HUES48 (cell line): ENCODE results near the gene TRMT1.

ENCODE experiments used
- H3K27ac ChIP-seq: one replicate; pipeline ENCODE4 v1.7.0; 2013; ENCODE audit warnings: low read depth, low read length, inconsistent platforms
- H3K27me3 ChIP-seq: 2 replicates; pipeline ENCODE4 v1.6.1; 2013; ENCODE audit warnings: mild to moderate bottlenecking, low read length; ENCODE audit not compliant: control insufficient read depth, insufficient read depth
- H3K36me3 ChIP-seq: 2 replicates; pipeline ENCODE4 v1.6.1; 2013; ENCODE audit warnings: low read length; ENCODE audit not compliant: control insufficient read depth, insufficient read depth
- H3K4me1 ChIP-seq: 2 replicates; pipeline ENCODE4 v1.6.1; 2013; ENCODE audit warnings: mild to moderate bottlenecking, low read length; ENCODE audit not compliant: control insufficient read depth, insufficient read depth
- H3K4me3 ChIP-seq: 2 replicates; pipeline ENCODE4 v1.5.1; 2013; ENCODE audit warnings: mild to moderate bottlenecking, low read depth, low read length
- H3K9ac ChIP-seq: 2 replicates; pipeline ENCODE4 v1.6.1; 2013; ENCODE audit warnings: mild to moderate bottlenecking, low read depth, low read length, moderate library complexity
- H3K9me3 ChIP-seq: 2 replicates; pipeline ENCODE4 v1.6.1; 2013; ENCODE audit warnings: low read length; ENCODE audit not compliant: control insufficient read depth, insufficient read depth

TRMT1 gene

DNA sequence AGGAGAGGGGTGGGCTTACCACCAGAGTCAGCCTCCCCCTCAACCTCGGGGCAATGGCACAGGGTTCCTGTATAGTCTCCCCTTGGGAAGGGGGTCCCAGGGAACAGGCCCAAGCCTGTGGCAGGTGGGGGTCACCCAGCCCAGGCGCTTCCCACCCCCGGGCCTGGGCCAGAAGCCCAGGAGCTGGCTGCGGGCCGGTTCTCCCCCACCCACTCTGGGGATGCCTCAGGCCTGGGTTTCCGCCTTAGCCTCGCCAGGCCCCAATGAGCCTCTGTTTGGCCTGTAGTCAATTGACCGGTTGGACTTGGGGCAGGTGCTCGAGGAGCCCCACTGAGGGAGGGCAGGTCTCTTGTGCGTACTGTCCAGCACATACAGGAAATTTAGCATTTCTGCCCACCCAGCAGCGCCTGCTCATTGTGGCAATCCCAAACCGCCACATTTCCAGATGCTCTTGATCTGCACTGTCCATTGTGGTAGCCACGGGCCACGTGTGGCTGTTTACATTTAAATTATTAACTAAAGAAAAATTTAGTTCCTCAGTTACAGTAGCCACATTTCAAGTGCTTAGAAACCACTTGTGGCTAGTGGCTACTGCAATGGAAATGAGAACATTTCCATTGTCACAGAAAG lies 23.8 kb downstream of the TRMT1 start:
- Histone ChIP-seq H3K9me3 (no peaks in the 10 kb centered on the region), H3K4me1 (peaks cover 35% of the 10 kb centered on the region), H3K27ac (no peak overlapping the region), H3K9ac (no peak overlapping the region), H3K4me3 (no peak overlapping the region), H3K36me3 (no peaks in the 10 kb centered on the region), H3K27me3 (peaks cover 57% of the 10 kb centered on the region)

DNA sequence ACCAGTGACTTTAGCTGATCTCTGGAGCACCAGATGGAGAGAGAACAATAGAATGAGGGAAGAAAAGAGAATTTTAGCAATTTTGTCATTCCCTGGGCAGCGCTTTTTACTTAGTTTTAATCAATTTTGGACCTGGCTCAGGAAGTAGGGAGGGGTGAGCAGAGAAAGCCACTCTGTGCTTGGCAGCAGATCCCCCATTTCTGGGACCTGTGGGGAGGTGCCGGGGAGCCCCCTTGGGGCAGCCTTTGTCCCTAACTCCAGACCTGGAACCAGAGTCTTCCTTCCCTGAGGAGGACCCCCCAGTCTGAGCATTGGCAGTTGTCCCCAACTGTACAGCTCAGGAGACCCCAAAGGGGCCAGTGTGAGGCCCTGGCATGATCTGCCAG lies 24.4 kb downstream of the TRMT1 start:
- Histone ChIP-seq H3K36me3 (no peaks in the 10 kb centered on the region), H3K9me3 (no peaks in the 10 kb centered on the region), H3K27ac (no peak overlapping the region), H3K27me3 (peaks cover 51% of the 10 kb centered on the region), H3K4me3 (no peak overlapping the region), H3K9ac (no peak overlapping the region), H3K4me1 (peaks cover 35% of the 10 kb centered on the region)

DNA sequence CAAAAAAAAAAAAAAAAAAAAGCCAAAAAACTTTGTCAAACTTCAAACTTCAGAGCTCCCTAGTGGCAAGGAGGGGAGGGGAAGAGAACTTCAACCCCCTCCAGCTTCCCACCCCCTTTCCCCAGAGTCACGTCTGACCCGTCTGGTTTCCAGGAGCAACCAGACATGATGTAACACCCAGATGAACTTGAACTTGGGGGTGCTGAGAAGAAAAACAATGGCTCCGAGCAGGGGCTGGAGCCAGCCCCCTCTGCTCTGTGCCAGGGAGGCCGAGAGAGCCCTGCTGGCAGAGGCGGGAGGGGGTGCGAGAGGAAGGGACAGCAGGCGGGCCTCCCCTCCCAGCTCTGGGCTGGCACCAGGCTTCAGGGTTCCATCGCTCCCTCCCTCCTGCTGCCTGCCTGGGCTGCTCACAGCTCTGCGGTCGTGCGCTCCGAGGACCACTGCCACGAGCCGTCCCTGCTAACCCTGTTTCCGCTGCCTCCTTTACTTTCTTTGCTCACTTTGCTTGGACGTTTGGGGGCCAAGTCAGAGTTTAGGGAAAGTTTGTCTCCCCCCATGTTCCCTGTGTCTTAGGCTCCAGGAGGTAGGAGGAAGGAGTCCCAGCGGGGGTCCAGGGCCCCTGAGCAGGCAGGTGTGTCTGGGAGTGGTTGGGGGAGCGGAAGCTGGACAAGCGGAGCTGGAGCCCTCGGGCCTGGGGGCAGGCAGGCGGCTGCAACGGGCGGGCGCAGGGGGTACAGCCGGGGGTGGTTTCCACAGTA lies 25.0 kb downstream of the TRMT1 start:
- Histone ChIP-seq H3K9ac (no peak overlapping the region), H3K4me1 (peaks cover 35% of the 10 kb centered on the region), H3K36me3 (no peaks in the 10 kb centered on the region), H3K27ac (no peak overlapping the region), H3K9me3 (no peaks in the 10 kb centered on the region), H3K27me3 (peaks cover 45% of the 10 kb centered on the region), H3K4me3 (no peak overlapping the region)

DNA sequence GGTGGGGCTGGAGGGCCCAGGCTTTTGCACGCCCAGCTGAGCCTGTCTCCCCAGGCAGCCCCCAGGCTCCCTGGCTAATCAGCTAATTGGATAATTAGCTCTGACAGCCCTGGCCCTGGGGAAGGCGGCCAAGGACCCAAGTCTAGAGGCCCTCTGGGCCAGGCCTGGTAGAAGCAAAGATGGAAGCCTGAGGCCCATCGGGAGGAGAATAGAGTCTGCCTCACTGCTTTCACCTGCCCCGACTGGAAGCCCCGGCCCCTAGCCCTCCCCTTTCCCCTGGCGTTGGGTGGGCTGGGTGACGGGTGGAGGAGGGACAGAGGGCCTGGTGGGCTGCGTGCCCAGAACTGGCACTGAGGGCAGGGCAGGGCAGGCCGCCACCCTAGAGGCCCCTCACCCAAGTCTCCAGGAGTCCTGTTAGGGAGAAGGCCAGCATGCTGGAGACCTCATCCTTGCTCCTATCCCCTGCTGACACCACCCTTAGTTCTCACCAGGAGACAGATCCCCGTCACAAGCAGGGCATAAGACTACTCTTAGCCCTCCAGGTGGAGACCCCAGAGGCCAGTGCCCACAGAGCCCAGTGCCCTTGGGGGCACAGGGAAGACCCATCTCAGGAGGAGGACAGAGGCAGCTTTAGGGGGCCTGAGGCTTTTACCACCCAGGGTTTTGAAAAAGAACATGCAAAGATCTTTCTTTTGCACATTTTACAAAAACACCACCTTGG lies 25.9 kb downstream of the TRMT1 start:
- peaks cover 30% of the 10 kb centered on the region for H3K4me1 ChIP-seq
- H3K27ac ChIP-seq, result no peak overlapping the region
- H3K9me3 ChIP-seq, result no peaks in the 10 kb centered on the region
- no peaks in the 10 kb centered on the region for H3K36me3 ChIP-seq
- H3K9ac ChIP-seq, result no peak overlapping the region
- H3K27me3 ChIP-seq, result peaks cover 38% of the 10 kb centered on the region
- H3K4me3 ChIP-seq, result no peak overlapping the region

DNA sequence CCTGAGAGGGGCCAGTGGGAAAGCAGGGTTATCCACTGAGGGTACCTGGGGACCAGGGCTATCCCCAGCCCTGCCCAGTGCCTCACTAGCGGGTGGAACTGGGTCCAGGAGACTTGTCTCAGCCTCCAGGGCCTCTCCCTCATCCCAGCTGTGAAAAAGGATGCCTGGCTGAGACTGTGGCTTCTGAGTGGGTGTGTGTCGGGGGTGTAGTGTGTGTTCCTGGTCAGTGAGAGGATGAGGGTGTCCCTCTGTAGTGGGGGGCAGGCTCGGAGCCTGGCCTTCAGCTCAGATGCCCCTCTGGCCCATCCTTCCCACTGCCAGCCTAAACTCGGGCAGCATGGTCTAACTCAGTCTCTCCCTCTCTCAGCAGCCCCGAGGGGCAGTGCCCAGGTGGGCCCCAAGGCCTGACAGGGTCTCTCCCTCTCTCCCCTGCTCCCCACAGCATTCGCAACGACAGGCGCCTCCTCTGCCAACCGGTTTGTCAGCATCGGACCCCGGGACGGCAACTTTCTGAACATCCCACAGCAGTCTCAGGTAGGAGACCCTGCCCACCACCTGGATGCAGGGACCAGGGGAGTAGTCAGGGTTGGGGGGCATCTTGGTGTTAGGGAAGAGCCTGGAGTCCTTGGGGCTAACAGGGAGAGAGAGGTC lies 26.6 kb downstream of the TRMT1 start:
- Histone ChIP-seq H3K4me1 (peaks cover 28% of the 10 kb centered on the region), H3K9ac (no peak overlapping the region), H3K27ac (no peak overlapping the region), H3K36me3 (no peaks in the 10 kb centered on the region), H3K4me3 (no peak overlapping the region), H3K27me3 (peaks cover 38% of the 10 kb centered on the region), H3K9me3 (no peaks in the 10 kb centered on the region)

DNA sequence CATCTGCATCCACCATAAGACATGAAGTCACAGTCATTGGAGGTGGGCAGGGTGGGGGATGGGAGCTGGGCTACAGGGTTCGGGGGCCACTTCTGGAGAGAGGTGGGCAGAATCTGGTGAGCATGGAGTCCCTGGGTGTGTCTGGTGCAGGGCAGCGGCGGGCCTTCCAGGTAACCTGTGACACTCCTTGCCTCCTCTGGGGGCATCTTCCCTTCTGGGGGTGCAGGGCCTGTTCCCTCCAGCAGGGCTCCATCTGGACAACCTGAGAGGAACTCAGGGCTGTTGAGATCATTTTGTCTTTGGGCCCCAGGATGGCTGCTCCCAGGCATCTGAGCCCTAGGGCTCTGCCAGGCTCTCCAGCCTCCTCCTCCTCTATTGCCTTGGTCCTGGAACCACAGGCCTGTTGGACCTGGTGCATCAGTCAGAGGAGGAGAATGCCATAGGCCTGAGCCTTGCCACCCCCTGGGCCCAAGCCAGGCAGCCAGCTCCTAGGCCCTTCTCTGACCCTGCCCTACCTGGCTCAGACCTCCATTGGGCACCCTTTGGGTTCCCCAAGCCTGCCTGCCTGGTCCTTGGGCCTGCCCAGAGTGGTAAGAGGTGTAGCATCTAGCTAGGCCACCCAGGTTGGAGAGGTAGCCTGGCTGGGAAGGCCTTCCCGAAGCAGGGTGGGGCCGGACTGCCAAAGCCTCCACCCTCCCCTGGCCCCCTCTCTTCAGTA lies 27.2 kb downstream of the TRMT1 start:
- Histone ChIP-seq H3K4me3 (no peak overlapping the region), H3K27ac (no peak overlapping the region), H3K36me3 (no peaks in the 10 kb centered on the region), H3K4me1 (peaks cover 21% of the 10 kb centered on the region), H3K9me3 (no peaks in the 10 kb centered on the region), H3K9ac (no peak overlapping the region), H3K27me3 (peaks cover 31% of the 10 kb centered on the region)

DNA sequence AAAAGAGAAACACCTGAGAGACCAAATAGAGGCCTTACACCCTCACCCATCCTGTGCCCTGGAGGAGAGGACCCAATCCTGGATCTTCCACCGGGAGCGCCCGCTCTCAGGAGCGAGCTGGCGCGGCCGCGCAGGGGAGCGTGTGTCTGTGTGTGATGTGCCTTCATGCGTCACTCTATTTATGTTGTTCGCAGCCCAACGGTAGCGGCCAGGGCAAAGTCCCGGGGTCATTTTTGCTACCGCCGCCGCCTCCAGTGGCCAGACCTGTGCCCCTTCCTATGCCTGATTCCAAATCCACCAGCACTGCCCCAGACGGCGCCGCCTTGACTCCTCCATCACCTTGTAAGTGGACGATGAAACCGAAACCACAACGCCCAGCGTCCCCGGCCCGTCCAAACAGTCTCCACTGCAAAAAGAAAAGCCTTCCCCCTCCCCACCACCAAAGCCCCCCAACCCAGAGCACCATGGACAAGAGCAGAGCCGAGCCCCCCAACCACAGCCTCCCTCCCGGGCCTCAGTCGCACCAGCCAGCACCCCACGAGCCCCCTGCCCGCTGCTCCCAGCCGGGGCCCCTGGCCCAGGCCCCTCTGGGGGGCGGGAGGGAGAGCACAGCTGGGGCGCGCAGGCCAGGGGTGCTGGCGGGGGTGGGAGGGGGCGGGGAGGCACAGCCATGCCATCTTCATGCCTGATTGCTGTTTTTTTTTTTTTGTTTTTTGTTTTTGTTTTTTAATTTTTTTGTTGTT lies 28.6 kb downstream of the TRMT1 start:
- Histone ChIP-seq H3K4me1 (peaks cover 20% of the 10 kb centered on the region), H3K27me3 (peaks cover 23% of the 10 kb centered on the region), H3K9ac (no peak overlapping the region), H3K9me3 (no peaks in the 10 kb centered on the region), H3K4me3 (no peak overlapping the region), H3K36me3 (no peaks in the 10 kb centered on the region), H3K27ac (no peak overlapping the region)

DNA sequence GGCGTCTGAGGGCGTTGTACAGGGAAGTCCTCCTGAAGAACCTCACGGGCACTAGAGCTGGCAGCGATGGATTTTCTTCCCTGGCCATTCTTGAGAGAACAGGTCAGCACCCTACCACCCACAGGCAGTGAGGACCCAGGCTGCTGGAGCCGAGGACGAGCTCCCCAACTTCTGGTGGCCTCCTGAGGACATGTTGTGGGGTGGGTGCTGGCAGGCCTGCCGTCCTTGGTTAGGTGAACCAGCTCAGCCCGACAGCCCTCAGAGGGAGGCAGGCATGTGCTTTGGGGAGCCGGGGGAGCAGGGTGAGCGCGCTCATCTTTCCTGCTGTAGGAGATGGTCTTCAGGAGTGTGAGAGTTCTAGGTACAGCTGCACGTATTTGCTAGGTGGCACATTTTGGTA lies 29.2 kb downstream of the TRMT1 start:
- H3K36me3 ChIP-seq, result no peaks in the 10 kb centered on the region
- no peak overlapping the region for H3K27ac ChIP-seq
- no peak overlapping the region for H3K4me3 ChIP-seq
- H3K9me3 ChIP-seq, result no peaks in the 10 kb centered on the region
- peaks cover 25% of the 10 kb centered on the region for H3K4me1 ChIP-seq
- peaks cover 20% of the 10 kb centered on the region for H3K27me3 ChIP-seq
- H3K9ac ChIP-seq, result no peak overlapping the region

DNA sequence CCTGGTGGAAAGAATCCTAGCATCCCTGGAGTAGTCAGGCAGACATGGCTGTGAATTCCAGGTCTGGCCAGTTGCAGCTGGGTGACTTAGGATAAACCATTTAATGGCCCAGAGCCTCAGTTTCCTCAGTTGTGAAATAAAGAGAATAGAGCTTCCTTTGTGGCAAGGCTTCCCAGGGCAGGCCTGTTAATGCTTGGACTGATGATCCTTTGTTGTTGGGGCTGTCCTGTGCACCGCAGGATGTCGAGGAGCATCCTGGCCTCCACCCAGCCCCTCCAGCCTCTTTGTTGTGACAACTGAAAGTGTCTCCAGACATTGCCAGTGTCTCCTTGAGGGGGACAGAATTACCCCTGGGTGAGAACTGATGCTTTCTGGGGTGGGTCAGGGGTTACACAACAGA lies 30.2 kb downstream of the TRMT1 start:
- Histone ChIP-seq H3K36me3 (no peaks in the 10 kb centered on the region), H3K4me1 (peaks cover 19% of the 10 kb centered on the region), H3K9me3 (no peaks in the 10 kb centered on the region), H3K27ac (no peak overlapping the region), H3K27me3 (peaks cover 16% of the 10 kb centered on the region), H3K4me3 (no peak overlapping the region), H3K9ac (no peak overlapping the region)

DNA sequence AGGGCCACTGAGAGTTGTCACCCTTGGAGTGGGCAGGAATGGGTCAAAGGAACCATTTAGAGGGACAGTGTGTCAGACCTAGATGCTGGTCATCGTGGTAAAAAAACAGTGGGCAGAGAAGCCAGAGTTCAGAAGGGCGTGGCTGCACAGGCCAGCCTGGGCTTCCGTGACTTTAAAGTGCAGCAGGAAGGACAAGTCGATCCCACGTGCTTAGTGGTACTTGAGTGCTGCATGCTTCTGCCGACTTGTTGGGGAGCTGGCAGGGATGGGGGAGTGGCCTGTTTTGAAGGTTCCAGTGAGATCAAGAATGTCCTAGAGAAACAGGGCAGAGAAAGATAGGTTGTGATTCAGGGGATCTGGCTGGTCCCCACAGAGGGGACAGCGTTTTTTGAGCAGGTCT lies 30.9 kb downstream of the TRMT1 start:
- peaks cover 16% of the 10 kb centered on the region for H3K27me3 ChIP-seq
- no peak overlapping the region for H3K4me3 ChIP-seq
- H3K9ac ChIP-seq, result no peak overlapping the region
- H3K4me1 ChIP-seq, result peaks cover 13% of the 10 kb centered on the region
- H3K36me3 ChIP-seq, result no peaks in the 10 kb centered on the region
- H3K9me3 ChIP-seq, result no peaks in the 10 kb centered on the region
- no peak overlapping the region for H3K27ac ChIP-seq
